GM12878 (cell line): ENCODE measurements around the gene C21orf58. TPM values are rescaled to one million over a fixed set of nuclear protein-coding genes. Genes with fewer than 3 reads are reported as not detected.

Source experiments
- ATAC-seq: fragments of 200-7000 bp; cut with Tn5 transposase; 3 replicates; pipeline ENCODE4 v1.9.1; 2020; ENCODE audit warnings: mild to moderate bottlenecking, moderate library complexity
- BruUV-seq: library from RNA; stranded (reverse); fragments of 400-500 nt; replicated peaks from 2 replicates; lab custom pipeline; 2021; lab: Mats Ljungman, UMichigan
- CTCF ChIA-PET: fragments of 300-600 bp; sonication (Branson Sonifier 250); formaldehyde crosslinking; extraction: SDS; loops from one replicate; lab custom pipeline; 2021; ENCODE audit warnings: inconsistent platforms; lab: Yijun Ruan, JAX
- POLR2A ChIA-PET: fragments of 350-600 bp; formaldehyde crosslinking; extraction: SDS; loops from one replicate; lab custom pipeline; 2021; ENCODE audit warnings: inconsistent platforms; lab: Charles Lee
- RAD21 ChIA-PET: fragments of 300-600 bp; sonication (Branson Sonifier 250); formaldehyde crosslinking; loops from one replicate; lab custom pipeline; 2023; ENCODE audit warnings: antibody characterized with exemption; ENCODE audit not compliant: unreplicated experiment; lab: Charles Lee
- SMC1A ChIA-PET: fragments of 300-600 bp; sonication (Branson Sonifier 250); formaldehyde crosslinking; loops from one replicate; lab custom pipeline; 2023; ENCODE audit not compliant: unreplicated experiment, uncharacterized antibody; lab: Charles Lee
- DNase-seq: peaks from one replicate; pipeline ENCODE4 v3.0.0-alpha.2; 2011; ENCODE audit warnings: low read depth, low spot score
- FAIRE-seq: peaks from 3 replicates; lab custom pipeline; 2011; peaks lifted over from hg19 to GRCh38; lab: Jason Lieb, UNC
- H2AFZ ChIP-seq: 2 replicates; pipeline ENCODE4 v1.6.0; 2011; ENCODE audit warnings: low read depth, low read length, control low read depth; ENCODE audit not compliant: control insufficient read depth
- H3K27ac ChIP-seq: 2 replicates; pipeline ENCODE4 v1.5.1; 2011; ENCODE audit warnings: control low read depth; ENCODE audit not compliant: control insufficient read depth, insufficient read depth
- H3K27me3 ChIP-seq, 2 experiments: replicated peaks in 1 of 2; 2 replicates each; pipeline versions ENCODE4 v1.6.0 to v1.6.1; 2011; ENCODE audit warnings: low read length in 1 of 2; ENCODE audit not compliant: control insufficient read depth in 2 of 2, insufficient read depth in 2 of 2
- H3K36me3 ChIP-seq, 2 experiments: 2 replicates each; pipeline ENCODE4 v1.5.1; 2011; ENCODE audit warnings: low read length in 1 of 2; ENCODE audit not compliant: control insufficient read depth in 2 of 2, insufficient read depth in 2 of 2
- H3K4me1 ChIP-seq: 2 replicates; pipeline ENCODE4 v1.6.1; 2011; ENCODE audit warnings: mild to moderate bottlenecking, low read length, moderate library complexity, mixed read lengths; ENCODE audit not compliant: control insufficient read depth, insufficient read depth
- H3K4me2 ChIP-seq: 2 replicates; pipeline ENCODE4 v1.6.0; 2011; ENCODE audit warnings: control low read depth; ENCODE audit not compliant: control insufficient read depth, insufficient read depth
- H3K4me3 ChIP-seq: fragments of 200-600 bp; sonication (generic); 2 replicates; pipeline ENCODE4 v1.5.1; 2016
- H3K79me2 ChIP-seq: 2 replicates; pipeline ENCODE4 v1.6.0; 2011; ENCODE audit warnings: low read length; ENCODE audit not compliant: control insufficient read depth, insufficient read depth
- H3K9ac ChIP-seq: 2 replicates; pipeline ENCODE4 v1.8.0; 2011; ENCODE audit warnings: low read length, control low read depth, mixed read lengths; ENCODE audit not compliant: control insufficient read depth, insufficient read depth
- H3K9me3 ChIP-seq: replicated peaks from 3 replicates; pipeline ENCODE4 v1.5.1; 2011; ENCODE audit warnings: mild to moderate bottlenecking, low read length; ENCODE audit not compliant: control insufficient read depth, insufficient read depth
- H4K20me1 ChIP-seq: 2 replicates; pipeline ENCODE4 v1.6.0; 2011; ENCODE audit not compliant: control insufficient read depth, insufficient read depth
- BHLHE40 ChIP-seq, 2 experiments: fragments of 450-650 bp in 1 of 2; IDR thresholded peaks; 2 replicates each; pipeline ENCODE4 v1.6.1; 2011 to 2017; ENCODE audit warnings: low read depth in 2 of 2, borderline replicate concordance in 1 of 2, improper control_type of control experiment in 1 of 2, low read length in 1 of 2, mild to moderate bottlenecking in 1 of 2
- FOS ChIP-seq: IDR thresholded peaks from 3 replicates; pipeline ENCODE4 v1.6.1; 2011; ENCODE audit warnings: borderline replicate concordance; ENCODE audit not compliant: insufficient read length; ENCODE audit errors: extremely low read depth
- HCFC1 ChIP-seq: fragments of 150-350 bp; IDR thresholded peaks from 2 replicates; pipeline ENCODE4 v1.6.1; 2014; ENCODE audit warnings: low read length
- HDGF ChIP-seq: fragments of 450-650 bp; IDR thresholded peaks from 2 replicates; pipeline ENCODE4 v1.6.1; 2016; ENCODE audit warnings: antibody characterized with exemption
- IKZF2 ChIP-seq, 2 experiments: fragments of 450-650 bp; IDR thresholded peaks; 2 replicates each; pipeline ENCODE4 v1.6.1; 2017; ENCODE audit warnings: mild to moderate bottlenecking in 2 of 2, moderate library complexity in 2 of 2
- MTA3 ChIP-seq: IDR thresholded peaks from 2 replicates; pipeline ENCODE4 v1.6.1; 2012; ENCODE audit warnings: low read length, inconsistent platforms, borderline replicate concordance
- NFYB ChIP-seq: IDR thresholded peaks from 2 replicates; pipeline ENCODE4 v1.6.1; 2011; ENCODE audit warnings: low read depth, mild to moderate bottlenecking, low read length, improper control_type of control experiment, moderate library complexity; ENCODE audit not compliant: insufficient read depth
- SIN3A ChIP-seq: IDR thresholded peaks from 2 replicates; pipeline ENCODE4 v1.6.1; 2012; ENCODE audit warnings: low read depth, low read length, improper control_type of control experiment
- TBL1XR1 ChIP-seq: IDR thresholded peaks from 2 replicates; pipeline ENCODE4 v1.6.1; 2012; ENCODE audit warnings: low read depth, low read length, improper control_type of control experiment
- TCF12 ChIP-seq: IDR thresholded peaks from 2 replicates; pipeline ENCODE4 v1.6.1; 2011; ENCODE audit warnings: low read depth, mild to moderate bottlenecking, low read length
- WGBS: methylation state at CpG from one replicate; pipeline ENCODE4 v1.1.6; 2016; ENCODE audit warnings: low lambda C conversion rate; ENCODE audit not compliant: insufficient replicate concordance, insufficient coverage; ENCODE audit errors: missing lambda C conversion rate; 5-methylcytosine and 5-hydroxymethylcytosine counted together
- in situ Hi-C: fragments of 300-500 bp; cut with MboI; formaldehyde crosslinking; loops from 9 replicates; pipeline ENCODE4 v1.14.3; 2018; ENCODE audit warnings: mixed read lengths
- intact Hi-C: fragments of 100-400 bp; cut with micrococcal nuclease; formaldehyde crosslinking; loops from one replicate; pipeline ENCODE4 v1.14.2; 2022; ENCODE audit not compliant: unreplicated experiment
- polyA plus RNA-seq, 11 experiments: library from polyadenylated mRNA; depleted of rRNA in 4 of 11; unstranded in 6 of 11; stranded (reverse) in 5 of 11; fragments of >200 nt; fragmentation: Nextera tagmentation in 4 of 11; fragmentation: Illumina TruSeq in 1 of 11; extraction: Ambion mirVana in 4 of 11; extraction: Trizol in 1 of 11; gene quantifications; 1 replicate in 1 of 11; 2 replicates in 10 of 11; pipeline versions ENCODE4 v1.2.1 to v1.2.3, GENCODE V29; 2011 to 2016; ENCODE audit warnings: inconsistent platforms in 2 of 11, missing spikeins in 2 of 11, low read depth in 1 of 11
- total RNA-seq, 4 experiments: library from RNA; depleted of rRNA in 3 of 4; stranded (reverse); fragments of >200 nt in 3 of 4; fragmentation: Illumina TruSeq in 1 of 4; extraction: Trizol in 1 of 4; gene quantifications; 2 replicates each; pipeline versions ENCODE4 v1.2.1 to v1.2.3, GENCODE V29; 2013 to 2021
- TF ChIP-seq, protein P1 (sequence below): fragments of 450-650 bp; IDR thresholded peaks from 2 replicates; pipeline ENCODE4 v1.6.1; 2017; ENCODE audit warnings: antibody characterized with exemption, mild to moderate bottlenecking, moderate library complexity
- TF ChIP-seq, protein P2 (sequence below): fragments of 450-650 bp; IDR thresholded peaks from 2 replicates; pipeline ENCODE4 v1.6.1; 2017; ENCODE audit warnings: borderline replicate concordance
- TF ChIP-seq, protein P3 (sequence below): fragments of 450-650 bp; IDR thresholded peaks from 2 replicates; pipeline ENCODE4 v1.6.1; 2018; ENCODE audit warnings: mild to moderate bottlenecking, low read depth, moderate library complexity; ENCODE audit not compliant: partially characterized antibody

The C21orf58 gene
- total and polyA plus RNA-seq, 10 of the 15 experiments (the other 5 are each of a cell fraction or from before 2014, with no cell fraction given), result 1.1 to 22.3 (median 11.8) TPM

DNA sequence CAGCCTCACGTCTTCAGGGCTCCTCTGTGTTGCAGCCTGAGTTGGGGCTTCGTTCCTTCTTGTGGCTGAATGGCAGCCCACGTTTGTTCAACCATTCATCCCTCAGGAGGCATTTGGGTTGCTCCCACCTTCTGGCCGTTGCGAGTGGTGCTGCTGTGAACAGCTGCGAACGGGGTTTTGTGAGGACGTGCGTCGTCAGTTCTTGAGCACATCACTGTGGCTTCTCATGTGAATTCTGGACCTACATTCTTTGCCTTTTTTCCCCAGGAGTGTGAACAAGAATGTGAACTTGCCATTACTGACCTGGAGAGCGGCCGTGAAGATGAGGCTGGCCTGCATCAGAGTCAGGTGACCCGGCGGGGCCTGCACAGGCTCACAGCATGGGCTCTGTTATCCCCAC lies 22.2 kb upstream of the C21orf58 start (continued):
- TF ChIP-seq, protein P1, sequence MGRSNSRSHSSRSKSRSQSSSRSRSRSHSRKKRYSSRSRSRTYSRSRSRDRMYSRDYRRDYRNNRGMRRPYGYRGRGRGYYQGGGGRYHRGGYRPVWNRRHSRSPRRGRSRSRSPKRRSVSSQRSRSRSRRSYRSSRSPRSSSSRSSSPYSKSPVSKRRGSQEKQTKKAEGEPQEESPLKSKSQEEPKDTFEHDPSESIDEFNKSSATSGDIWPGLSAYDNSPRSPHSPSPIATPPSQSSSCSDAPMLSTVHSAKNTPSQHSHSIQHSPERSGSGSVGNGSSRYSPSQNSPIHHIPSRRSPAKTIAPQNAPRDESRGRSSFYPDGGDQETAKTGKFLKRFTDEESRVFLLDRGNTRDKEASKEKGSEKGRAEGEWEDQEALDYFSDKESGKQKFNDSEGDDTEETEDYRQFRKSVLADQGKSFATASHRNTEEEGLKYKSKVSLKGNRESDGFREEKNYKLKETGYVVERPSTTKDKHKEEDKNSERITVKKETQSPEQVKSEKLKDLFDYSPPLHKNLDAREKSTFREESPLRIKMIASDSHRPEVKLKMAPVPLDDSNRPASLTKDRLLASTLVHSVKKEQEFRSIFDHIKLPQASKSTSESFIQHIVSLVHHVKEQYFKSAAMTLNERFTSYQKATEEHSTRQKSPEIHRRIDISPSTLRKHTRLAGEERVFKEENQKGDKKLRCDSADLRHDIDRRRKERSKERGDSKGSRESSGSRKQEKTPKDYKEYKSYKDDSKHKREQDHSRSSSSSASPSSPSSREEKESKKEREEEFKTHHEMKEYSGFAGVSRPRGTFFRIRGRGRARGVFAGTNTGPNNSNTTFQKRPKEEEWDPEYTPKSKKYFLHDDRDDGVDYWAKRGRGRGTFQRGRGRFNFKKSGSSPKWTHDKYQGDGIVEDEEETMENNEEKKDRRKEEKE, result no peak
- no peak for TF ChIP-seq FOS
- no peak for TF ChIP-seq HDGF
- TF ChIP-seq NFYB, result no peak
- no peak for TF ChIP-seq MTA3

DNA sequence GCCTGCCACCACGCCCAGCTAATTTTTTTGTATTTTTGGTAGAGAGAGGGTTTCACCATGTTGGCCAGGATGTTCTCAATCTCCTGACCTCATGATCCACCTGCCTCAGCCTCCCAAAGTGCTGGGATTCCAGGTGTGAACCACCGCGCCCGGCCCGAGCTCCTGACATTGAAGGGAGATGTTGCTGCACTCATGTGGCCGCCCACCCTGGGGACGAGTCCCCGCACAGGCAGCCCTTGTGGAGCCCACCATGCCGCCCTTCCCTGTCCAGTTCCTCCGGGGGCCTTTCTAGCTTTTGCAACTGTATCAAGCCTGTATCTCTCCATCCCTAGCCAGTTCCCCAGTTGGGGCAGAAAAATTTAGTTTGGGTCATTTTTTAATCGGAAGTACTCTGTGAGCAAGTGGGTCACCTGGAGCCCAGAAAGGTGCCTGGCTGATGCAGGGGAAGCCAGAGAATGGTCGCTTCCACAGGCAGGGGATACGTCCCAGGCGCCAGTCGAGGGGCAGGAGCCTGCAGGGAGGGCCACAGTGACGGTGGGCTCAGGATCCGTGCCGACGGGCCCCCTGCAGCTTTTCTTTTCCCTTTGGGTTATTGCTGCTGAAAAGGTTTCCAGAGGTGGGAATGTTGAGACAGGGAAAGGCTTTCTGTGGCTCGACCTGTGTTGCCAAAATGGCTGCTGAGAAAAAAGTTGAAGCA lies 20.7 kb upstream of the C21orf58 start:
- intact Hi-C loops (no loop called here), in situ Hi-C loops (no loop called here)
- Histone ChIP-seq H3K36me3 (peaks cover 17 to 25% of the 10 kb centered on the region in 2 experiments), H3K4me1 (no peaks in the 10 kb centered on the region), H3K9ac (no peak overlapping the region), H3K9me3 (no peaks in the 10 kb centered on the region; the same call in 2 of the 3 replicates), H2AFZ (no peak overlapping the region), H4K20me1 (no peaks in the 10 kb centered on the region), H3K4me2 (no peak overlapping the region), H3K4me3 (no peak overlapping the region), H3K27me3 (no peaks in the 10 kb centered on the region), H3K27ac (no peak overlapping the region), H3K79me2 (no peaks in the 10 kb centered on the region; the same call in 1 of the 2 replicates)
- SMC1A ChIA-PET, result interaction anchor here (0.7 kb wide), 1 partner anchor 201 kb away, joined by 3 read pairs; no protein-coding TSS in a partner anchor
- no peak for DNase-seq
- RAD21 ChIA-PET, result no interaction called here
- FAIRE-seq, result no peak
- BruUV-seq, result no TSS peak
- CTCF ChIA-PET, result interaction anchor here (1.0 to 1.7 kb wide), 2 partner anchors 18 to 85 kb away, joined by 3 read pairs; a partner anchor contains a TSS
- POLR2A ChIA-PET, result no interaction called here
- WGBS, result 94% methylated on average over 20 of the region's 20 CpGs
- no peak for ATAC-seq
- TF ChIP-seq SIN3A, result no peak
- TF ChIP-seq, protein P2, sequence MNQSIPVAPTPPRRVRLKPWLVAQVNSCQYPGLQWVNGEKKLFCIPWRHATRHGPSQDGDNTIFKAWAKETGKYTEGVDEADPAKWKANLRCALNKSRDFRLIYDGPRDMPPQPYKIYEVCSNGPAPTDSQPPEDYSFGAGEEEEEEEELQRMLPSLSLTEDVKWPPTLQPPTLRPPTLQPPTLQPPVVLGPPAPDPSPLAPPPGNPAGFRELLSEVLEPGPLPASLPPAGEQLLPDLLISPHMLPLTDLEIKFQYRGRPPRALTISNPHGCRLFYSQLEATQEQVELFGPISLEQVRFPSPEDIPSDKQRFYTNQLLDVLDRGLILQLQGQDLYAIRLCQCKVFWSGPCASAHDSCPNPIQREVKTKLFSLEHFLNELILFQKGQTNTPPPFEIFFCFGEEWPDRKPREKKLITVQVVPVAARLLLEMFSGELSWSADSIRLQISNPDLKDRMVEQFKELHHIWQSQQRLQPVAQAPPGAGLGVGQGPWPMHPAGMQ, result no peak
- TF ChIP-seq, protein P3, sequence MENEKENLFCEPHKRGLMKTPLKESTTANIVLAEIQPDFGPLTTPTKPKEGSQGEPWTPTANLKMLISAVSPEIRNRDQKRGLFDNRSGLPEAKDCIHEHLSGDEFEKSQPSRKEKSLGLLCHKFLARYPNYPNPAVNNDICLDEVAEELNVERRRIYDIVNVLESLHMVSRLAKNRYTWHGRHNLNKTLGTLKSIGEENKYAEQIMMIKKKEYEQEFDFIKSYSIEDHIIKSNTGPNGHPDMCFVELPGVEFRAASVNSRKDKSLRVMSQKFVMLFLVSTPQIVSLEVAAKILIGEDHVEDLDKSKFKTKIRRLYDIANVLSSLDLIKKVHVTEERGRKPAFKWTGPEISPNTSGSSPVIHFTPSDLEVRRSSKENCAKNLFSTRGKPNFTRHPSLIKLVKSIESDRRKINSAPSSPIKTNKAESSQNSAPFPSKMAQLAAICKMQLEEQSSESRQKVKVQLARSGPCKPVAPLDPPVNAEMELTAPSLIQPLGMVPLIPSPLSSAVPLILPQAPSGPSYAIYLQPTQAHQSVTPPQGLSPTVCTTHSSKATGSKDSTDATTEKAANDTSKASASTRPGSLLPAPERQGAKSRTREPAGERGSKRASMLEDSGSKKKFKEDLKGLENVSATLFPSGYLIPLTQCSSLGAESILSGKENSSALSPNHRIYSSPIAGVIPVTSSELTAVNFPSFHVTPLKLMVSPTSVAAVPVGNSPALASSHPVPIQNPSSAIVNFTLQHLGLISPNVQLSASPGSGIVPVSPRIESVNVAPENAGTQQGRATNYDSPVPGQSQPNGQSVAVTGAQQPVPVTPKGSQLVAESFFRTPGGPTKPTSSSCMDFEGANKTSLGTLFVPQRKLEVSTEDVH, result no peak
- TF ChIP-seq HCFC1, result no peak
- no peak for TF ChIP-seq IKZF2 (IDR thresholded peaks at IDR 0.05)
- TF ChIP-seq BHLHE40 (IDR thresholded peaks at IDR 0.05; ENCODE audit: borderline replicate concordance in 1 of 2, low read depth in 2 of 2, low read length in 1 of 2), result no peak
- no peak for TF ChIP-seq TCF12
- TF ChIP-seq TBL1XR1, result no peak
